ENCODE data around the gene ANKRD6. TPM values are rescaled to one million over a fixed set of nuclear protein-coding genes. Genes with fewer than 3 reads are reported as not detected.

The ANKRD6 gene
- polyA plus RNA-seq, 4 donors, result 0.89 to 7.9 (median 1.8) TPM

DNA sequence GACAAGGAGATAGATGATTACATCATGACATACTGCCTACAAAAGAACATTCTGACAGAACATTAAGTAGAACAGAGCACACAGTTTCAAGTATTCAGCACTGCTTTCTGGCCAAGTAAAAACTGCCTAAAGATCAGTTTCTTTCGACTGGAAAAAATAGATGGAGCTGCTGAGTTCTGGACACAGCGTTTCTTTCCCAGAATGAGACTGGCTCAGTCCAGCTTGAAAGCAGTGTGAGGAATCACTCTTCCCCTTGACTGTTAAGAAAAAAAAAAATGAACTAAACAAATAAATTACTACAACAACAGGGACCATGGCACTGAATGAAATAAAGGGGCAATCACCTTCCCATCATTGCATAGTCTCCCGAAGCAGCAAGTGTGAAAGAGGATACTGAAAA is 210.0 kb downstream of the ANKRD6 start:
- H3K36me3 ChIP-seq (ENCODE audit: control insufficient read depth in 3 of 3, insufficient read depth in 2 of 3, low read depth in 1 of 3, low read length in 3 of 3), result peaks cover 10 to 15% (median 10%) of the 10 kb centered on the region in 3 donors
- H3K4me3 ChIP-seq (ENCODE audit: low read depth in 1 of 3, low read length in 3 of 3), result no peak overlapping the region
- no peaks in the 10 kb centered on the region for H3K9me3 ChIP-seq (ENCODE audit: control insufficient read depth in 2 of 2, insufficient read depth in 1 of 2, low read depth in 1 of 2, low read length in 1 of 2)
- FAIRE-seq (no peak), DNase-seq (no peak)
- no peaks in the 10 kb centered on the region for H3K27me3 ChIP-seq (ENCODE audit: control insufficient read depth in 3 of 3, insufficient read depth in 3 of 3, low read length in 3 of 3)
- whole genome bisulfite sequencing, 3 donors, result 78 to 93% (median 88%) methylated on average over 3 of the region's 3 CpGs
- peaks cover 0 to 4% (median under 1%) of the 10 kb centered on the region in 3 donors for H3K4me1 ChIP-seq (ENCODE audit: control insufficient read depth in 3 of 3, insufficient read depth in 2 of 3, low read depth in 1 of 3, low read length in 2 of 3)
- no peak overlapping the region for H3K27ac ChIP-seq (ENCODE audit: low read depth in 1 of 3, low read length in 2 of 3)

DNA sequence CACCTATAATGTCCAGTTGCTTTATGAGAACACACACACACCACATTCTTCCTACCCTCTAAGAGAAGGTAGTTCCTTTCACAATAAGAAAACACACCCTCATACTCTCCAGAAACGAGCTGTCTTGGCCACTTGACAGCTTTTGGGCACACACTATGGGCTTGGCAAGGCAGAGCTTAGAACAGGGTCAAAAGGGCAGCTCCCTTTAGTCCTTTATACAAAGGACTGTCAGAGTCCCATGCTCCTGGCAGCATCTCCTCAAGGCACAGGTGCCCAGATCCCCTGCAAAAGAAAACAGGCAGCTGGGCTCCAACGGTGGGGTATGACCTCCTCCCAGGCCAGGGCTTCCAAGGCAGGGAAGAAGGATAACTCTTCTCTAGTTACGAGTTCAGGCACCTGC is 210.5 kb downstream of the ANKRD6 start:
- peaks cover 0 to 4% (median 0%) of the 10 kb centered on the region in 3 donors for H3K4me1 ChIP-seq (ENCODE audit: control insufficient read depth in 3 of 3, insufficient read depth in 2 of 3, low read depth in 1 of 3, low read length in 2 of 3)
- WGBS, 3 donors, result 47 to 60% (median 55%) methylated on average over 3 of the region's 3 CpGs
- peak in 1 of 2 donors; percentile 9 for DNase-seq
- no peaks in the 10 kb centered on the region for H3K27me3 ChIP-seq (ENCODE audit: control insufficient read depth in 3 of 3, insufficient read depth in 3 of 3, low read length in 3 of 3)
- no peak for FAIRE-seq
- peaks cover 10 to 16% (median 10%) of the 10 kb centered on the region in 3 donors for H3K36me3 ChIP-seq (ENCODE audit: control insufficient read depth in 3 of 3, insufficient read depth in 2 of 3, low read depth in 1 of 3, low read length in 3 of 3)
- H3K9me3 ChIP-seq (ENCODE audit: control insufficient read depth in 2 of 2, insufficient read depth in 1 of 2, low read depth in 1 of 2, low read length in 1 of 2), result no peaks in the 10 kb centered on the region
- no peak overlapping the region for H3K4me3 ChIP-seq (ENCODE audit: low read depth in 1 of 3, low read length in 3 of 3)
- no peak overlapping the region for H3K27ac ChIP-seq (ENCODE audit: low read depth in 1 of 3, low read length in 2 of 3)

GRCh38 chr6:89644864-89645263 is 211.9 kb downstream of the ANKRD6 start:
- DNase-seq (no peak), FAIRE-seq (no peak)
- Histone ChIP-seq H3K36me3 (ENCODE audit: control insufficient read depth in 3 of 3, insufficient read depth in 2 of 3, low read depth in 1 of 3, low read length in 3 of 3) (peaks cover 10 to 20% (median 11%) of the 10 kb centered on the region in 3 donors), H3K4me1 (ENCODE audit: control insufficient read depth in 3 of 3, insufficient read depth in 2 of 3, low read depth in 1 of 3, low read length in 2 of 3) (no peaks in the 10 kb centered on the region), H3K4me3 (ENCODE audit: low read depth in 1 of 3, low read length in 3 of 3) (no peak overlapping the region), H3K27me3 (ENCODE audit: control insufficient read depth in 3 of 3, insufficient read depth in 3 of 3, low read length in 3 of 3) (no peaks in the 10 kb centered on the region), H3K27ac (ENCODE audit: low read depth in 1 of 3, low read length in 2 of 3) (no peak overlapping the region), H3K9me3 (ENCODE audit: control insufficient read depth in 2 of 2, insufficient read depth in 1 of 2, low read depth in 1 of 2, low read length in 1 of 2) (no peaks in the 10 kb centered on the region)
- WGBS, 3 donors, result 77 to 88% (median 87%) methylated on average over 4 of the region's 4 CpGs

DNA sequence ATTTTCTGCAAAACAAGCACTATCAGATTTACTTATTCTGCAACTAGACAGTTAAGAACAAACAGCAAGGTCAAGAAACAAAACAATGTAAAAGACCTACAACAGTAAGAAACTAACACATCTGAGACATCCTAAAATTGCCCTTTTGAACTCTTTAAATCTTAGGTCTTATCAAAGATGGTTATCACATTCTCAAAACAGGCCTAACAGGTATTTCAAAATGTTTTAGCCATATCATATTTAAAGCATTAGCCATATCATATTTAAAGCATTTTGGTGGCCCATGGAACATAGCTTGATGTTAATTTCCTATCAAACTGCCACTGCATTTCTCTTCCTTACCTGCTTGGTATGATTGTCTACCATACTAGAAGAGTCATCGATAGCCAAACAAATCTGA is 216.7 kb downstream of the ANKRD6 start:
- no peak for DNase-seq
- Histone ChIP-seq H3K36me3 (ENCODE audit: control insufficient read depth in 3 of 3, insufficient read depth in 2 of 3, low read depth in 1 of 3, low read length in 3 of 3) (peaks cover 9 to 26% (median 23%) of the 10 kb centered on the region in 3 donors), H3K9me3 (ENCODE audit: control insufficient read depth in 2 of 2, insufficient read depth in 1 of 2, low read depth in 1 of 2, low read length in 1 of 2) (no peaks in the 10 kb centered on the region), H3K27ac (ENCODE audit: low read depth in 1 of 3, low read length in 2 of 3) (no peak overlapping the region), H3K4me1 (ENCODE audit: control insufficient read depth in 3 of 3, insufficient read depth in 2 of 3, low read depth in 1 of 3, low read length in 2 of 3) (no peaks in the 10 kb centered on the region), H3K4me3 (ENCODE audit: low read depth in 1 of 3, low read length in 3 of 3) (no peak overlapping the region), H3K27me3 (ENCODE audit: control insufficient read depth in 3 of 3, insufficient read depth in 3 of 3, low read length in 3 of 3) (no peaks in the 10 kb centered on the region)
- no peak for FAIRE-seq
- 96 to 98% (median 97%) methylated on average over 1 of the region's 1 CpG for WGBS, 3 donors

GRCh38 chr6:89650579-89650978 is 217.6 kb downstream of the ANKRD6 start:
- WGBS, 3 donors, result 93 to 99% (median 94%) methylated on average over 8 of the region's 8 CpGs

DNA sequence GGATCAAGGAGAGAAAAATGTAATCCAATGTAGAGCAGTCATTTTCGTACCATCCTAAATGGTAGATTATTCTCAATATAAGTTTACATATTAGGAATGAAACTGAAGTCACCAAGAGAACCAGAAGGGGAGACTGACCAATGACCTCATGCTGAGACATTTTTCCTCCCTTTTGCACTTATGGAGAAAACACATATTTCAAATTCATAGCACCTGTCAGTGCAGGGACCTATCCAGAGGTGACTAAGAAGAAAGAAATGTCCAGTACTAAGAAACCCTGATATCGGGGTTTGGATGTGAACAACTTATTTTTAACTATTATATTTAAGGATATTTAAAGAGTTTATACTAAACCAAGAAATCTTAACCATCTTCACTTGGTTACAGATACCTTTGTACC is 222.2 kb downstream of the ANKRD6 start:
- no peak for DNase-seq

More at GRCh38 chr6:89650579-89650978, 217.6 kb downstream of the ANKRD6 start:
- no peaks in the 10 kb centered on the region for H3K9me3 ChIP-seq (ENCODE audit: control insufficient read depth in 2 of 2, insufficient read depth in 1 of 2, low read depth in 1 of 2, low read length in 1 of 2)
- no peak overlapping the region for H3K4me3 ChIP-seq (ENCODE audit: low read depth in 1 of 3, low read length in 3 of 3)
- FAIRE-seq (no peak), DNase-seq (no peak)
- no peaks in the 10 kb centered on the region for H3K4me1 ChIP-seq (ENCODE audit: control insufficient read depth in 3 of 3, insufficient read depth in 2 of 3, low read depth in 1 of 3, low read length in 2 of 3)
- no peaks in the 10 kb centered on the region for H3K27me3 ChIP-seq (ENCODE audit: control insufficient read depth in 3 of 3, insufficient read depth in 3 of 3, low read length in 3 of 3)
- peaks cover 4 to 27% (median 23%) of the 10 kb centered on the region in 3 donors for H3K36me3 ChIP-seq (ENCODE audit: control insufficient read depth in 3 of 3, insufficient read depth in 2 of 3, low read depth in 1 of 3, low read length in 3 of 3)
- H3K27ac ChIP-seq (ENCODE audit: low read depth in 1 of 3, low read length in 2 of 3), result no peak overlapping the region

DNA sequence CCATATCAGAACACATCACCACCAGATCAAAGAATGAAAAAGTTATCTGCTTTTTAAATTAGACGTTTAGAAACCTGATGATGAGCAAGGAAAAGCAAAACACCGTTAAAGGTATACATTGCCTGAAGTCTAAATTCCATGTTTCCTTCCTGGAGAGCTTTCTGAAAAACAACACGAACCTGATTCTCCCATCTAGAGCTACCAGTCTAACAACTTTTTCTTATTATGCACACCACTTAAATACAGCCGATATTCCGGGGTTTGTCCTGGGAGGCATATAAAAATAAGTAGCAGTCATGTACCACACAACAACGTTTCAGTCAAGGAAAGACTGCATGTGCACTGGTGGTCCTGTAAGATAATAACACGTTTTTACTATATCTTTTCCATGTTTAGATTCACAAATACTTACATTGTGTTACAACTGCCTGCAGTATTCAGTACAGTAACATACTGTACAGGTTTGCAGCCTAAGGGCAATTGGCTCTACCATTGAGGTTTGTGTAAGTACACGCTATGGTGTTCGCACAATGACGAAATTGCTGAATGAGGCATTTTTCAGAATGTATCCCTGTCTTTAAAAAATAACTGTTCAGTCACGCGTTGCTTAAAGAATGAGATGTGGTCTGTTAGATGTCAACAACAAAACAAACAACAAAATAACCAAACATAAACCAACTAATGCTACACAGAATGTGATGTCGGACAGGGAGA is 224.7 kb downstream of the ANKRD6 start:
- H3K27me3 ChIP-seq (ENCODE audit: control insufficient read depth in 3 of 3, insufficient read depth in 3 of 3, low read length in 3 of 3), result no peaks in the 10 kb centered on the region
- DNase-seq, result no peak
- H3K4me1 ChIP-seq (ENCODE audit: control insufficient read depth in 3 of 3, insufficient read depth in 2 of 3, low read depth in 1 of 3, low read length in 2 of 3), result no peaks in the 10 kb centered on the region
- 84 to 91% (median 87%) methylated on average over 13 of the region's 13 CpGs for WGBS, 3 donors
- no peak overlapping the region for H3K4me3 ChIP-seq (ENCODE audit: low read depth in 1 of 3, low read length in 3 of 3)
- no peak overlapping the region for H3K27ac ChIP-seq (ENCODE audit: low read depth in 1 of 3, low read length in 2 of 3)
- no peak for FAIRE-seq
- no peaks in the 10 kb centered on the region for H3K9me3 ChIP-seq (ENCODE audit: control insufficient read depth in 2 of 2, insufficient read depth in 1 of 2, low read depth in 1 of 2, low read length in 1 of 2)
- H3K36me3 ChIP-seq (ENCODE audit: control insufficient read depth in 3 of 3, insufficient read depth in 2 of 3, low read depth in 1 of 3, low read length in 3 of 3), result peaks cover 12 to 40% (median 16%) of the 10 kb centered on the region in 3 donors

More for the DNA sequence above, 222.2 kb downstream of the ANKRD6 start:
- Histone ChIP-seq H3K4me1 (ENCODE audit: control insufficient read depth in 3 of 3, insufficient read depth in 2 of 3, low read depth in 1 of 3, low read length in 2 of 3) (no peaks in the 10 kb centered on the region), H3K27ac (ENCODE audit: low read depth in 1 of 3, low read length in 2 of 3) (no peak overlapping the region), H3K9me3 (ENCODE audit: control insufficient read depth in 2 of 2, insufficient read depth in 1 of 2, low read depth in 1 of 2, low read length in 1 of 2) (no peaks in the 10 kb centered on the region), H3K27me3 (ENCODE audit: control insufficient read depth in 3 of 3, insufficient read depth in 3 of 3, low read length in 3 of 3) (no peaks in the 10 kb centered on the region), H3K36me3 (ENCODE audit: control insufficient read depth in 3 of 3, insufficient read depth in 2 of 3, low read depth in 1 of 3, low read length in 3 of 3) (peaks cover 12 to 36% (median 21%) of the 10 kb centered on the region in 3 donors), H3K4me3 (ENCODE audit: low read depth in 1 of 3, low read length in 3 of 3) (no peak overlapping the region)
- no peak for FAIRE-seq
- 91 to 97% (median 97%) methylated on average over 2 of the region's 2 CpGs for WGBS, 3 donors

- no peak for DNase-seq
- FAIRE-seq, result no peak
Measured at GRCh38 chr6:89660981-89661380, 228.0 kb downstream of the ANKRD6 start.

More at GRCh38 chr6:89660981-89661380, 228.0 kb downstream of the ANKRD6 start:
- no peaks in the 10 kb centered on the region for H3K4me1 ChIP-seq (ENCODE audit: control insufficient read depth in 3 of 3, insufficient read depth in 2 of 3, low read depth in 1 of 3, low read length in 2 of 3)
- H3K27me3 ChIP-seq (ENCODE audit: control insufficient read depth in 3 of 3, insufficient read depth in 3 of 3, low read length in 3 of 3), result no peaks in the 10 kb centered on the region
- no peaks in the 10 kb centered on the region for H3K9me3 ChIP-seq (ENCODE audit: control insufficient read depth in 2 of 2, insufficient read depth in 1 of 2, low read depth in 1 of 2, low read length in 1 of 2)
- peaks cover 8 to 50% (median 17%) of the 10 kb centered on the region in 3 donors for H3K36me3 ChIP-seq (ENCODE audit: control insufficient read depth in 3 of 3, insufficient read depth in 2 of 3, low read depth in 1 of 3, low read length in 3 of 3)
- no peak overlapping the region for H3K27ac ChIP-seq (ENCODE audit: low read depth in 1 of 3, low read length in 2 of 3)
- no peak overlapping the region for H3K4me3 ChIP-seq (ENCODE audit: low read depth in 1 of 3, low read length in 3 of 3)
- WGBS, 3 donors, result 87 to 93% (median 92%) methylated on average over 4 of the region's 4 CpGs
